AML-193 (cell line): ENCODE data around the gene BCL2A1.
"Not testable (repeated sequence)": the region's sequence is repeated elsewhere in the genome, so short reads cannot be mapped to it uniquely, and the experiment has no call there.

Source experiments
- DNase-seq, 2 experiments: peaks; one replicate each; lab custom pipeline; 2025; lab: John Stamatoyannopoulos, UW

Gene BCL2A1

DNA sequence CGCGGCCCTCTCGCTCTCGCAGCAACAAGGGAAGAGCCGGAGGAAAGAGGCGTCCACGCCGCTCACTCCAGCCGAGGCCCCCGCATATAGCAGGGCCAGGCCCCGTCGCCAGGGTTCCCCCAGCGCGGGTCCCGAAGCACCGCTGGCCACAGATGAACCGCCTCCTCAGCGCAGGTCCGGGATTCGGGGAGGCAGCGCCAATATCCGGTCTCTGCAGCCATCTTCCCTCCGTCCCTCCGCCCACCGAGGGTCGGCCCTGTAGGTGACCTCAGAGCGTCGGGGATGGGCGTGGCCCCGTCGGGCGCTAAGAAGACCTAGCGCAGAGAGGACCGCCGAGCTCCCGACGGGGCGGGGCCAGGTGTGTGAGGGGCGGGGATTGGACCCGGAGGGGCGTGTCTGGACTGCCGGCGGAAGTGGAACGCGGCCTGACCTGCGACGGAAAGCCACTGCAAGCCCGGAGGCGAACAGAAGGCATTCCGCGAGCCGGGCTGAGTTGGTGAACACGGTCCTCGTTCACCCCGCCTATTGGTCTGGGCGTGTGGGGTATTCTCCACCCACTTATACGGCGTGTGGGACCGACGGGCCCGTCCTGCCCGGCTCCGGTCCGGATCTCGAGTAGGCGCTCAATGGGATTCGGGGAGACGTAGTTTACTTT lies 47.4 kb downstream of the BCL2A1 start:
- peak; percentile 92 to 95 for DNase-seq

DNA sequence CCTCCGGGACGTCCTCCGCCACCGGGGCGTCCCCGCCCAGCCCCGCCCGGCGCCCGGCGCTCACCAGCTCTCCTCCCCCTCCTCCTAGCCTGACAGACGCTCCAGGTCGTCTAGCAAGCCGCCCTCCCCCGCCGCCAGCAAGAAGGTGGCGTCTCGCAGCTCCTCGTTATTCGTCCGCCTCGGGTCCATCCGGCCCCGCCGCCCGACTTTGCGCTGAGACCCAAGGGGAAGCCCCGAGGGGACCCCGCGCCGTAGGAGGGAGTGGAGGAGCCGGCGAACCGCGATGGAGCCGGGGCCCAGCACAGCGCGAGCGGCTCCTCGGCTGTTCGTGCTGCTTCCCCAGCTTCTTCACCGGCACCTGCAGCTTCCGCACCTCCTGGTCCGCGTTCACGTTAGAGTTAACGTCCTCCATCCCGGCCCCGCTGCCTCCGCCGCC lies 47.9 kb downstream of the BCL2A1 start:
- DNase-seq = peak; percentile 15 to 32

DNA sequence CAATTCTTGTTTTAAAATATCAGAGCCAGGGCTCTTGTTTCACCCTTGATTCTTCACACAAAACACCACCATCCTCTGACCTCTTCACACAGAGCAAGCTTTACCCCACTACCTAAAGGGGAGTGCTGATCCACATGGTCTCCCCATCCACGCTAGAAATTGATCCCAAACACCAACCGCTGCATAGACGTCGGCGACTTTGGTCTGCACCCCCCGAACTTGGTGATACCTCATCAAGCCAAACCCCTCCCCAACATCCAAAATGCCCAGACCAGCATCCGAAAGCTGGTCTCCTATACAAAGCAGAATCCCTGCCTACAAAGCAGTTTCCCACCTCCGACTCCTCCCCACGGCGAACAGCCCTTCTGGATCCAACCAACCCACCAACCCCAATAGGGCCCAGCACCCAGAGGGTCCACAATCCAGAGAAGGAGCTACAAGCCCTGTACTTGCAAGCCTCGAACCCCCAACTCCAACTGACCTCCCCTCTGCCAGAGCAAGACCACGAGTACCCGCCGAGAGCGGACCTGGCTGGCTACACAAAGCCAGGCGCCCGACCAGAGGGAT lies 48.4 kb downstream of the BCL2A1 start:
- DNase-seq = no peak

DNA sequence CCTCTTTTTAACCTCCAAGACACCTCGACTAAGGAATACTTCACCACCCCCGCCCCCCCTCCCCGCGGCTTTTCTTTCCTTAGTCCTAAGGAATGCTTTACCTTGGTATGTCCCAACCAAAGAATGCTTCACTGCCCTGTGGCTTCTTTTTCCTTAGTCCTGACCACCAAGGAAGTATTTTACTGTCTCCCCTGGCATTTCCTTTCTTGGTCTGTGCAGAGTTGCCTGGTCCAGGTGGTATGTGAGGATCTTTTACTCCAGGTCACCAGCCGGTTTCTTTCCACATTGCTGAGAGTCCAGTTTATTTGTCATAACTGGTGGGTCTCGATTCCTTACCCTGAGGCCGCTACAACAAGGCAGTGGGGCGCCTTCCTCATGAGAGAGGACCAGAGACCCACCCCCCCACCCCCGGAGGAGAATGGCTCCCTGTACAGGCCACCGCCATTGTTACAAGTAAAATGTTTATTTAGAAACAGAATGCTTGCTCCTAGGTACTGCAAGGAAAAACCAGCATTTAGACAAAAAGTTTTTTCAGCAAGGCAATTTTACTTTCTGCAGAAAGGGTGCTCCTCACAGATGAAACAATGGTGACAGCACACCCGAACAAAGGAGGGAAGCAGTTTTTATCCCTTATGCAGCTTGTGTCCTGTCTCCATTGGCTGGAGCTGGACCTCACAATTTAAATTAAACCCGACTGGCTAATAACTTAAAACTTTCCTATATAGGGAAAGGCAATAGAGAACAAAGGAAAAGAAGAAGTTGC lies 51.1 kb downstream of the BCL2A1 start:
- no peak for DNase-seq

- no peak for DNase-seq
Measured at GRCh38 chr15:79919090-79919748, 51.8 kb downstream of the BCL2A1 start.

- DNase-seq = no peak
Measured at GRCh38 chr15:79918278-79918677, 52.7 kb downstream of the BCL2A1 start.

DNA sequence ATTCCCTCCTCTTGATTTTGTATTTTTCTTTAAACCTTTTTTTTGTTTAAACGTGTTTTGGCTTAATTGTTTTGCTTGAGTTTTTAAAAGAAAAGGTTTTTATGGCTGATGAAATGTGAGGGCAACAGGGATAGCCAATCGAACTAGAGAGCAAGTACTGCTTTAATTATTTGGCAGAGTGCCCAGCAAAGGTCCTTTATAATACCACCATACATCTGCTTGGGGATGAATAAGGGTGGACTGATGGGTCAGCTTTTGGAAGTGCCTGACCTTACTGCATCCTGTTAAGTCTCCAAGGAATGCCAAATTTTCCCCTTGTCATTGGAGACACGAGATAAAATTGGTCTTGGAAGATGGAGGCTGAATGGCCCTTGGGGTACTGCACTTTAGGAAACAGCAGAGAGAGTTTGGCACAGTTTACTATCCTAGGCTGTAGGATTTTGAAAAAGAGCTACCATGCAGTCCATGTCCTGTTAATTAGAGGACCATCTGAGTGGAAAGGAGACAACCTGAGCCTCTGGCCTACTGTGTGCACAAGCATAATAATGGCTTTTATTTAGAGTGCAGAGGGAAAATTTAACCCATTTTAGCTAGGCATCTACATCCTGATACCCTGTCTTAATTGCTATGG lies 54.4 kb downstream of the BCL2A1 start:
- DNase-seq = no peak

DNA sequence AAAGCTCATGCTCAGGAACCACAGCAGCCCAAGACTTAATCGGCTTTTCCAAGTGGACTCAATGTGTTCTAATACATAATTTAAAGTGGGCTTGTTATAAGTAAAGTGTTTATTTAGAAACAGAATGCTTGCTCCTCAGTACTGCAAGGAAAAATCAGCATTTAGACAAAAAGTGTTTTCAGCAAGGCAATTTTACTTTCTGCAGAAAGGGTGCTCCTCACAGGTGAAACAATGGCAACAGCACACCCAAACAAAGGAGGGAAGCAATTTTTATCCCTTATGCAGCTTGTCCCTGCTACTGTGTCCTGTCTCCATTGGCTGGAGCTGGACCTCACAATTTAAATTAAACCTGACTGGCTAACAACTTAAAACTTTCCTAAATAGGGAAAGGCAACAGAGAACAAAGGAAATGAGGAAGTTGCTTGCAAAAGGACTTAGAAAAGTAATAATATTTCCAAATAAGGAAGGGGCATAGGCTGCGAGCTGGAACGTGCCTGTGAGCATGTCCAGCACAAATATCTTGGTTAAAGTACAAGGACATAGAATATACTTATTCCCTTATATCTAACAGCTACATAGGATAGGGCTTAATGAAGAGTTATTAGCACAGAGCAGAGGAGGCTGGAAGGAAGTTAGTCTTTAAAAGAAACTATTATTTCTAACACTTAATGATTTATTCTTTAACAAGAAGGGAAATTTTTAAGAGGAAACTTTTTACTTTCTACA lies 55.1 kb downstream of the BCL2A1 start:
- not testable (repeated sequence) for DNase-seq

DNA sequence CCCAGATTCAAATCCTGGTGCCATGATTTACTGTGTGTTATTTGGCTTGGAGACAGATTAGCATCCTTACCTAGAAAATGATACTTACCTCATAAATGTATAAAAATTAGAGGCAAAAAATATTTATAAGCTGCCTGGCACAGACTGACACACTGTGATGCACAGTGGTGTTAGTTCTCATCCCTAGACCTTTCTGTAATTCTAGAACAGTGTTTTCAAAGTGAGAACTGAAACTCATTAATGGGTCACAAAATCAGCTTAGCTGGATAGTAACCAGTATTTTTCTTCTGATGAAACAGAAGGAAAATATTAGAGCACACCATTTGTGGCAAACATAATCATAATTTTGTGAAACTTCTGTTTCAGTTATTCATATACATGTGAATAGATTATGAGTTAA lies 56.3 kb downstream of the BCL2A1 start:
- DNase-seq = no peak
